NCI-H1694 treated with DMSO at 0.1 percent for 48 hours (cell line): ENCODE results near the gene FLVCR2.
"Not testable (repeated sequence)": the region's sequence is repeated elsewhere in the genome, so short reads cannot be mapped to it uniquely, and the experiment has no call there.

Experiments used
- DNase-seq: peaks from one replicate; lab custom pipeline; 2025; lab: John Stamatoyannopoulos, UW

Gene FLVCR2

GRCh38 chr14:75591987-75592575, 13.7 kb downstream of the FLVCR2 start:
- no peak for DNase-seq

- DNase-seq: no peak
Measured at GRCh38 chr14:75595226-75595625, 16.8 kb downstream of the FLVCR2 start.

GRCh38 chr14:75597149-75597548, 18.7 kb downstream of the FLVCR2 start:
- no peak for DNase-seq

GRCh38 chr14:75600100-75600499, 21.7 kb downstream of the FLVCR2 start:
- not testable (repeated sequence) for DNase-seq

GRCh38 chr14:75601061-75601460, 22.6 kb downstream of the FLVCR2 start:
- not testable (repeated sequence) for DNase-seq

- no peak for DNase-seq
Measured at GRCh38 chr14:75602503-75602902, 24.1 kb downstream of the FLVCR2 start.

GRCh38 chr14:75604979-75605851, 26.8 kb downstream of the FLVCR2 start:
- DNase-seq: no peak

GRCh38 chr14:75605916-75606315, 27.5 kb downstream of the FLVCR2 start:
- DNase-seq: no peak

- no peak for DNase-seq
Measured at GRCh38 chr14:75607044-75607443, 28.6 kb downstream of the FLVCR2 start.

- DNase-seq: no peak
Measured at GRCh38 chr14:75607842-75608640, 29.6 kb downstream of the FLVCR2 start.

- no peak for DNase-seq
Measured at GRCh38 chr14:75609116-75609515, 30.7 kb downstream of the FLVCR2 start.

- no peak for DNase-seq
Measured at GRCh38 chr14:75609606-75610475, 31.4 kb downstream of the FLVCR2 start.

GRCh38 chr14:75610834-75611233, 32.4 kb downstream of the FLVCR2 start:
- no peak for DNase-seq

- DNase-seq: no peak
Measured at GRCh38 chr14:75612157-75612556, 33.7 kb downstream of the FLVCR2 start.

- no peak for DNase-seq
Measured at GRCh38 chr14:75614179-75614578, 35.8 kb downstream of the FLVCR2 start.

GRCh38 chr14:75615200-75615599, 36.8 kb downstream of the FLVCR2 start:
- no peak for DNase-seq

GRCh38 chr14:75619548-75619947, 41.1 kb downstream of the FLVCR2 start:
- no peak for DNase-seq

- no peak for DNase-seq
Measured at GRCh38 chr14:75625034-75625433, 46.6 kb downstream of the FLVCR2 start.

- no peak for DNase-seq
Measured at GRCh38 chr14:75626396-75626795, 48.0 kb downstream of the FLVCR2 start.

- no peak for DNase-seq
Measured at GRCh38 chr14:75626863-75627262, 48.4 kb downstream of the FLVCR2 start.

GRCh38 chr14:75627406-75627805, 49.0 kb downstream of the FLVCR2 start:
- DNase-seq: no peak

GRCh38 chr14:75628816-75629215, 50.4 kb downstream of the FLVCR2 start:
- DNase-seq: no peak
